NCI-H510A (cell line): ENCODE measurements around the gene MIOX.

Source experiments
- DNase-seq: peaks from one replicate; lab custom pipeline; 2025; lab: John Stamatoyannopoulos, UW

Gene MIOX

DNA sequence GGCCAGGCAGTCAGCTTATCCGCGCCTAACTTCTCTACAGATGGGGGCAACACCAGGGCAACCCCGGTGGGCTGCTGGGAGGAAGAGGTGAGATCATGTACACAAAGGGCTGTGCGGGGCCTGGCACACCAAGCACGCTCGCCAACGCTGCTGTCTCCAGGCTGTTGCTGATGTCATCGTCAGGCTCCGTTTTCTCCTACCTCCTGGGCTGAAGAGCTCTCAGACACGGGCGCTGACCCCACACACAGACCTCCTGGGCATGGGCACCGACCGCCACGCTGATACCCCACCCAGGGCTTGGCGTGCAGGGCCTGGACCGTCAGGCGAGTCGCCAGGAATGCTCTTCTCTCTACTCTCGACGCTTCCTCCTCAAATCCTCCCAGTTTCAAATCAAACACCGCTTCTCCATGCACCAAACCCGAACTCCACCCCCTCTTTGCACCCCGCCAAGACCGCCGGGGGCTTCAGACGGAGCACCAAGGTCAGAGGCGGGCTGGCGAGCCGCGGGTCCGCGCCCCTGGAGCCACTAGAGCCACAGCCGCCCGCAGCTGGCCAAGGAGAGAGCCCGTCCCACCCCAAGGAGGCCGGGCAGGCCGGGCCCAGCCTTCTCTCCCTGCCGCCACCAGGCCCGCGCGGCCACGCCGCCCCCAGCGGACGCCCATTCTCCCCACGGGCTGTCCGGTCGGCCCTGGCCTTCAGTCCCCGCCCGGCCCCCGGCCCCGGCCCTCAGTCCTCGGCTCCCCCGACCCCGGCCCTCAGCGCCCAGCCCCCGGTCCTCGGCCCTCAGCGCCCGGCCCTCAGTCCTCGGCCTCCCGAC is 12.6 kb upstream of the MIOX start:
- no peak for DNase-seq

DNA sequence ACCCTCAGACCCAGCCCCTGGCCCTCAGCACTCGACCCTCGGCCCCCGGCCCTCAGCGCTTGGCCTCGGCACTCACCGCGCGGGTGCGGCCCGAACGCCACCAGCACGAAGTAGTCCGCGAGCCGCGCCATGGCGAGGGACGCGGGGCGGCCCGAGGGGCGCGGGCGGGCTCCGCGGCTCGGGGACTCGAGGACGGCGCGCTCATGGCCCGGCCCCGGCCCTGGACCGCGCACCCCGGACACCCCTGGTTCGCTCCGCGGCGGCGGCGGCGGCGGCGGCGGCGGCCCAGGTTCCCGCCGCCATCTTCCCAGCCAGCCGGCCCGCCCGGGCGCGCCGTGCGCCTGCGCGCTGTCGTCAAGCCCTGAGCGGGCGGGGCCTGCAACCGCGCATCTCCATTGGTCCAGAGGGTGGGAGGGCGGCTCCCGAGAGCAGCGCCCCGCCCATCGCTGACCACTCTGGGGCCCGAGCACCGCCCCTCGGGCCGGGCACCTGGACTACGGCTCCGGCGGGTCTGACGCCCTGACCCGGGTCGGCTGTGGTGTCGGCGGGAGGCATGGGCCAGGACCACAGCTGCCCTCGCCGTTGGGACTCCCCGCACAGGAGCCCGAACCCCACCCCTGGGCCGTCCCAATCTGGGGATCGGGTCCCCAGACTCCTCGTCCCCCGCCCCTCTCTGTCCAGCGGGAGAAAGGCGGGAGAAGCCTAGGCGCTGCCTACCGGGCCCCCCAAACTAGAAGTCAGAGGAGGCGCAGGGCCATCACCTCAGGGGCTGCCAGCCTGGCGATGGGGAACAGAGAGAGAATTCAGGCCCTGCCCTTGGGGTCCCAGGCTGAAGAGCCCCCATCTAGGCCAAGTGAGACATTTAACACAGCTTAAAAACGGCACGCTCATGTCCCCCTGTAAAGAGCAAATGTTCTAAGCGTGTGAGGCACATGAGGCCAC is 11.7 kb upstream of the MIOX start, which contains the start of gene SBF1:
Gene SBF1 (minus strand): TSS at position 326 of the 942 bp plus-strand sequence. CDS start 195 bp downstream, at position 131.
- peak; percentile 74 for DNase-seq

DNA sequence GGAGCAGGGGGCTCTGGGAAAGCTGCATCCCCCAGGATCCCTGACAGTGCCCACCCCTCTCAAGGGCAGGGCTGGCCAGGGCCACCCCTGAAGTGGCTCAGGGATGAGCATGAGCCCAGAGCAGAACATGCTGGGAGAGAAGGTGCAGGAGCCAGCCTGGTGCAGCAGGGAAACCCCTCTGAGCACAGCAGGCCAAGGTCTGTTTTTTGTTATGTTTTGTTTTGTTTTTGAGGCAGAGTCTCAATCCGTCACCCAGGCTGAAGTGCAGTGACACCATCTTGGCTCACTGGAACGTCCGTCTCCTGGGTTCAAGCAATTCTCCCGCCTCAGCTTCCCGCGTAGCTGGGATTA is 11.0 kb upstream of the MIOX start:
- no peak for DNase-seq

DNA sequence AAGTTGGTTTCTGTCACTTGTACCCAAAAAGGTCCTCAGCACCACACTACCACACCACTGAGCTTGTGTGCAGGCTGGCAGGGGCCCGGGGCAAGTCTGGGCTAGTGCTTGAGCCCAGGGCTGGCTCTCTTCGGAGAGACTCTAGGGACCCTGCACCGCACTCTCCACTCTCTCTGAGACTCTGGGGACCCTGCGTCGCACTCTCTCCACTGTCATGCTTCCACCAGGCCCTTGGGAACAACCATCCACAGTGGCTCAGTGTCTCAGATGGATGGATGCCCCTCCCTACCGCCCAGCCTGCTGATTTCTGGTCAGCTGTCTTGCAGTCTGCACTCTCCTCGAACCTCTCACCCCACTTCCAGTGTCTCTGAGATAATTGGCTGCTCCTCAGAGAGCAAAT is 9.8 kb upstream of the MIOX start:
- DNase-seq = no peak

DNA sequence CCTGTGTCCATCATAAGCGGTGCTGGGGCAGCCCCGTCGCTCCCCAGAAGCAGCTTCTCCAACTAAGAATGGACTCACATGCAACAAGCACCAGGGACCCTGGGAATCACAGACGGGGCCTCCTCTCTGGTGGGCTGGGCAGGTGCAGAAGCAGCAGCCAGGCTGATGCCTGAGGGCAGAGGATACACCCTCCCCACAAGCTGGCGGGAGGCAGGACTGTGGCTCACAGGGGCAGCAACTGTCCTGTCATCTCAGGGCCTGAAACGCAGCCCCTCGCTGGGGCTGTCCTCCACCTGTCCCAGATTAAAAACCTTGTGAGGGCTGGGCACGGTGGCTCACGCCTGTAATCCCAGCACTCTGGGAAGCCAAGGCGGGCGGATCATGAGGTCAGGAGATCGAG is 8.7 kb upstream of the MIOX start:
- no peak for DNase-seq

DNA sequence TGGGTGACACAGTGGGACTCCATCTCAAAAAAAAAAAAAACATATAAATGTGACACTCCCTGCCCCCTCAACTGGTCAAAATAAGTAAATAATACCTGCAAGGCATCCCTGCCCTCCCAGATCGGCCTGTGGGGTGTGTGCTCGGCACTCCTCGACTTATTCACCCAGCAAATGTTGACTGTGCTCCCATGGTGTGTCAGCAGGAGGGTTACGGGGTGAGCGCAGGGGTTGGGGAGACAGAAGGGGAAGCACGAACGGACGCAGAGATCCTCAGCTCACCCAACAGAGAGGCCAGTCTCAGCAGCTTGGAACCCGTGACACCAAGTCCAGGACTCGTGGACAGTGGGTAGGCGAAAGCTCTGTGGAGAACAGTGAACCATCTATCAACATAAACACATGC is 6.9 kb upstream of the MIOX start:
- no peak for DNase-seq

DNA sequence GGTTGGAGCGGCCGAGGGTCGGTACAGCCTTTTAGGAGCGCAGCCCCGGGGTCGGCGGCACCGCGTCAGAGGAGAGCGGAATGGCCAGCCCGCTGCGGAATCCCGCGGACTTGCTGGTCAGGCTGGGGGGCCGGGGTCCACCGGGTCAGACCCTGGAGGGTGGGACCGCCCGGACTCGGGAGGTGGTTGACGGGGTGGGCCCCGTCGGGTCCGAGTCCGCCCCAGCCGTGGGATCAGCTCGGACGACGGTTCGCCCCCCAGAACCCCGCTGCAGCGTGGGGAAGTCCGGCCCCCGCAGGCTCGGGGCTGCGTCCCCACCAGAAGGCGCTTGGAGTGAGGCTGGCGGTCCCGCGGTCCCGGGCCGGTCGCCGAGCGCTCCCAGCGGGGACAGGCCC is 5.6 kb upstream of the MIOX start:
- no peak for DNase-seq

DNA sequence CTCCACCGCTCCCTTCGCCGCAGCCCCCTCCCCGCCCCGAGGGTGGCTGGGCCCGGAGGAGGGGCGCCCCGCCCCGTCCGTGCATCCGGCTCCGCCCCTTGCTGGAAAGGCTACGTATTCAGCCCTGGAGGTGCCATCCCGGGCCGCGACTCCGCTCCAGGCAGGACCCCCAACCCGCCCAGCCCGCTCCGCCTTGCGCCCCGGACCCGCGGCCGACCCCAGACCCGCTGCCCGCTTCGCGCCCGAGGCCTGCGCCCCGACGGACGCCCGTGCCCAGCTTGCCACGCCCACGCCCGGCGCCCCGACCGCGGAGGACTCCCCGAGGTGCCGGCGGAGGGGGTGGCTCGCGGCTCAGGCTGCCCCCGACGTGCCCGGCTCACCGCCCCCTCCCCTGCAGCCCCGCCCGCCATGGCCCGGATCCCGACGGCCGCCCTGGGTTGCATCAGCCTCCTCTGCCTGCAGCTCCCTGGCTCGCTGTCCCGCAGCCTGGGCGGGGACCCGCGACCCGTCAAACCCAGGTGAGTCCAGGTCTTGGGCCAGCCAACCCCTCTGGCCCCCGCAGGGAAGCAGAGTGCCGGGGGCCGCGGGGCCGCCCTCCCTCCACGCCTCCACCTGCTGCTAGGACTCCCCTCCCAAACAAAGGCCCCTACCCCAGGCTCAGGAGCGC is 5.1 kb upstream of the MIOX start, which contains the start of gene ADM2:
Gene ADM2 (plus strand): TSS at position 104 of the 667 bp plus-strand sequence. CDS start 305 bp downstream, at position 409.
- DNase-seq = no peak

DNA sequence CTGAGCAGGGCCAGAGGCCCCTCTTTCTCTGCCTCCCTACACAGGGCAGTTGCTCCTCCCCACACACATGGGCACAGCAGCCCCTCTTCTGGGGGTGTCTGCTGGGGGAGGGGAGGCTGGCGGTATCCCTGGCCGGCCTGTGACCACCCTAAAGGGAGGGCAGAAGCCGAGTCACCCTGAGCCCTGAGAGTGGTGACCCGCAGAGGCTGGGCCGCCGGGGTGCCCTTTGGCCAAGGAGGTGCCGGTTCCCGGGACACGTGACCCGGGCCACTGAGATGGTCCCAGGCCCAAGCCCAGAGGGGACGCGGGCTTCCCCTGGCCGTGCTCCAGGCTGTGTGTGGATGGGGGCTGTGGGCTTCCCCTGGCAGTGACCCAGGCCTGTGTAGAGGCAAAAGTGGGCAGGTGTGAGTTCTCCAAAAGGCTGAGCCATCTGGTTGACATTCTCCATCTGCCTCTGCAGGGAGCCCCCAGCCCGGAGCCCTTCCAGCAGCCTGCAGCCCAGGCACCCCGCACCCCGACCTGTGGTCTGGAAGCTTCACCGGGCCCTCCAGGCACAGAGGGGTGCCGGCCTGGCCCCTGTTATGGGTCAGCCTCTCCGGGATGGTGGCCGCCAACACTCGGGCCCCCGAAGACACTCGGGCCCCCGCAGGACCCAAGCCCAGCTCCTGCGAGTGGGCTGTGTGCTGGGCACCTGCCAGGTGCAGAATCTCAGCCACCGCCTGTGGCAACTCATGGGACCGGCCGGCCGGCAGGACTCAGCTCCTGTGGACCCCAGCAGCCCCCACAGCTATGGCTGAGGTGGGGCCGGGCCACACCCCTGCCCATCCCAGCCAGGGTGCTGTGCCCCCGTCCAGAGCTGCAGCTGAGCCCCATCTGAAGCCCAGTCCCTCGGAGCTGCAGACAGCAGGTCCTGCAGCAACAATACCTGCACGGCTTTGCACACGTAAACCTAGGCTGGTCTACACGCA is 4.3 kb upstream of the MIOX start:
- DNase-seq = no peak

DNA sequence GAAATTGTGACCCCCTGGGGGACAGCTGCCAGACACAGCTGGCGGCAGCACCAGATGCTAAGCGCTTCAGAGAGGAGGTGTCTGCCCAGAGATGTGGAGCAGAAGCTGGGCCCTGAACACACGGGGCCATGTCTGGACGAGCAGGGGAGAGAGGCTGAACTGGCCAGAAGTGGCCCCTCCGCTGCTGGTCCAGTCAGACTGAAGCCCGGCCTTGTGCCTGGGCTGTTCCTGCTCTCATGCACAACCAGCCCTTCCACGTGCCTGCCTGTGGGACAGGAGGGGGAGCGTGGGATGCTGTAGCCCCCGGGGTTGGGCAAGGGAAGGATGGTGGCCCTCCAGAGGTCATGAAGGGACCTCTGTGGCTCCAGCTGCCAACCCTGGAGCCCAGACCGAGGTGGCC is 3.6 kb upstream of the MIOX start:
- DNase-seq = no peak

DNA sequence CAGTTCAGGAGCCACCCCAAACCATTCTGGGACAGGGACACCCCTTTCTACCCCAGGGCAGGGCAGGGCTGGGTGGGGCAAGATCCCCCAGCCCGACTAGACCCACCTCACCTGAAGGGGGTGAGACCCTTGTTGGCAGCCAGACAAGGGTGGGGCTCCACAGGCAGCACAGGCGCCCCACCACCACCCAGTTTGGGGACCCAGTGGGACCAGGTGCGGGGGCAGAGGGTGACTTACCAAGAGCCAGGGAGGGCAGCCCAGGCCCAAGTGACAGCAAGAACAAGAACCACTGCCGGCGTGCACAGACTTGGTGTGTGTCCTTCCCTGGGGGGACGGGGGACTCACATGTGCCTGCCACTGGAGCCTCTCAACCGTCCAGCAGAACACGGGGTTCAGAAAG is 3.1 kb upstream of the MIOX start:
- DNase-seq = no peak

DNA sequence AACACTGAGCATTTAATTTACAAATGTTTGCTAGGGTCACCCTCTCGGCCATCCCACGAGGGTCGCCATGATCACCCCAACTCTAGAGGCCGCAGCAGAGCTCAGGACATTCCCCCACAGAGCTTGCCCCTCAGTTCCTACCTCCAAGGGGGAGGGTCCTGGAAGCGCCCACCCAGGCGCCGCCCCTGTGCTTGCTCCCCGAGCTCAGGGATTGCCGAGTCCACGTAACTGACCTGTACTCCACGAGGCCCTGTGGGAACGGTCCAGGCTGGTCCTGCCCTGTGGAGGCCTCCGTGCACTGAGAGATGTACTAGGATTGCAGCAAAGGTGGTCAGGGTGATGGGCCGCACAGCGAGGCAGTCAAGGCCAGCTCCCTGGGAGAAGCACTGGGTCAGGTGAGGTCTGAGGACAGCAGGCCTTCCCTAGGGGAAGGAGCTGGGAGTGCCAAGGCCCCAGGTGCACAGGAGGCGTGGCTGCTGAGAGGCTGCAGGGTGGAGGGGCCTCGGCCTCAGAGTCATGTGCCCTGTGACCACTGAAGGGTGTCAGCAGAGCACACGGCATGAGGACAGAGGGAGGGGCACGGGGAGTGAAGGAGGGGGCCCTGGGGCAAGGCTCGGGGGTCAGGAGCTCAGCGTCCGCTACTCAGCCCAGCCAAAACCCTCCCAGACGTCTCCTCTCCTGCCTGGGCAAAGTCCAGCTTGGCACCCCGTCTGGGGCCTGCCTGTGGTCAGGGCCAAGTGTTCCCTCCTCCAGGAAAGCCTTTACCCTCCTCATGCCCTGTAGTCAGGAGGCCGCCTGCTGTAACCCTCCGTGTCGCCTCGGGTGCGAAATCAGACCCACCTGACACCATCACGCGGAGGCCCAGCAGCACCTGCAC is 2.4 kb upstream of the MIOX start:
- no peak for DNase-seq

DNA sequence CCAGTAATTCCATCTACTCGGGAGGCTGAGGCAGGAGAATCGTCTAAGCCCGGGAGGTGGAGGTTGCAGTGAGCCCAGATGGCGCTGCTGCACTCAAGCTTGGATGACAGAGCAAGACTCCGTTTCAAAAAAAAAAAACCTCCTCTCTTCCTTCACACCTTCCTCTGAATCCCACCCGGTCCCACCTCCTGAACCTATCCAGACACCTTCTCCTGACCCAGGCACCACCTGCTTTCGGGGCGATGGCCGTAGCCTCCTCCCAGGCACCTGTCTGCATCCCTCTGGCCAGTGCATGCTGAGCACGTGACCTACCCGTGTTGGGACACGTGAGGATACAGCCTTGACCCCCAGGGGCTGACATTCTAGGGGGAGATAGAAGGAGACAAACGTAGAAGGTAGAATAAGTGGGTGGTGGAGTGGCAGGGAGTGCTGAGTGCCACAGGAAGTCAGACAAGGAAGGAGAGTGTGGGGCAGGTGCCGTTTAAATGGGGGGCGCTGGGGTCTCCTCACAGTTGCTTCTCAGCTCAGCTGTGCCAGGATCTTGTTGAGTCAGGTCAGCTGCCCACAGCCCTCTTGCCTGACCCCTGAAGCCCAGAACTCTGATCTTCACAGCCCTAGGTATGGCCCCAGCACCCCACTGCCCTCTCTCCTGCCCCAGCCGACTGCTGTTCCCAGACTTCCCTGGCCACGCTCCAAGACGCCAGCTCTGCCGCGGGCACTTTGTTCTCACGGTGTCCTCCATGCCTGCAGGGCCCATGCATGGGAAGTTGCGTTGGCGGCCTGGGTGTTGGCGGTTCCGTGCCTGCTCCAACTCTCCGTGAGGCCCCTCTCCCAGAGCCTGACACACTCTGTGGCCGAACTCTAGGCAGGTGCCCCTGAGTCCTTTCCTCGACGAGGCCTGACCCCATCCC is 1.2 kb upstream of the MIOX start:
- no peak for DNase-seq

DNA sequence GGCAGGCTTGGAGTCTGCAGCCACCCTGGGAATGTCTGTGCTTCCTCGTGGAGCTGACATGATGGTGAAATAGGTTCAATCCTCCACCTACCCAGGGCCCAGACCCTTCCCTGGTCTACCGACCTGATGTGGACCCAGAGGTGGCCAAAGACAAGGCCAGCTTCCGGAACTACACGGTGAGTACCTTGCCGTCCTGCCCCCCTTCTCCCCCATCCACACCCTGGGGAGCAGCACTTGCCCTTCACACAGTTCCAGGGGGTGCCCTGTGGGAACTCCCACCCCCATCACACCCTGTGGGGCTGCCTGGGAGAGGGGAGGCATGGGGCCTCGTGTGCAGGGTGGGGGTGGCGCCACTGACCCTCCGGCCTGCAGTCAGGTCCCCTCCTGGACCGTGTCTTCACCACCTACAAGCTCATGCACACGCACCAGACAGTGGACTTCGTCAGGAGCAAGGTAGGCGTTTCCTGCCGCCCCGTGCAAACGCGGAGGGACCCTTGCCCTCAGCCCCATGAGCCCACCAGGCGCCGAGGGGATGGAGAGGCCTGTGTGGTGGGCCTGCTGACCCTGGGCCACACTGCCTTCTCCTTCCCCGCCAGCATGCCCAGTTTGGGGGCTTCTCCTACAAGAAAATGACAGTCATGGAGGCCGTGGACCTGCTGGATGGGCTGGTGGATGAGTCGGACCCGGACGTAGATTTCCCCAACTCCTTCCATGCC is 789 bp downstream of the MIOX start:
- no peak for DNase-seq

DNA sequence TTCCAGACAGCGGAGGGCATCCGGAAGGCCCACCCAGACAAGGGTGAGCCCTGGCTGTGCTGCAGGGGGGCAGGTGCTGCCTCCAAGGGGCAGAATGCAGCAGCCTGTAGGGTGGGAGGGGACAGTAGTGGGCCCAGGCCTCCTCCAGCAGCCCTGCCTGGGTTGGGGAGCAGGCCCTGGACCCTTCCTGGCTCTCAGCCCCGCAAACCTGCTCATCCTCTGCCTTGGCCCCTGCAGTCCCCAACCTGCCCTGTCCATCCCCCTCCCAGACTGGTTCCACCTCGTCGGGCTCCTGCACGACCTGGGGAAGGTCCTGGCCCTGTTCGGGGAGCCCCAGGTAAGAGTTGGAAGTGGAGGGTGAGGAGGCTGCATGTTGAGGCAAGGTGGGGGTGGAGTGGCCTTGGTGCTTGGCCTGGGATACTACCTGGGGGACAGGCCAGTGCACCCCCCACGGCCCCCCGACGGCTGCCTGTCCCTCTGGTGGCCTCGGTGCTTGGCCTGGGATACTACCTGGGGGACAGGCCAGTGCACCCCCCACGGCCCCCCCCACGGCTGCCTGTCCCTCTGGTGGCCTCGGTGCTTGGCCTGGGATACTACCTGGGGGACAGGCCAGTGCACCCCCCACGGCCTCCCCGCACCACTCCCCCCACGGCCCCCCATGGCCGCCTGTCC is 1.5 kb downstream of the MIOX start:
- DNase-seq = no peak

DNA sequence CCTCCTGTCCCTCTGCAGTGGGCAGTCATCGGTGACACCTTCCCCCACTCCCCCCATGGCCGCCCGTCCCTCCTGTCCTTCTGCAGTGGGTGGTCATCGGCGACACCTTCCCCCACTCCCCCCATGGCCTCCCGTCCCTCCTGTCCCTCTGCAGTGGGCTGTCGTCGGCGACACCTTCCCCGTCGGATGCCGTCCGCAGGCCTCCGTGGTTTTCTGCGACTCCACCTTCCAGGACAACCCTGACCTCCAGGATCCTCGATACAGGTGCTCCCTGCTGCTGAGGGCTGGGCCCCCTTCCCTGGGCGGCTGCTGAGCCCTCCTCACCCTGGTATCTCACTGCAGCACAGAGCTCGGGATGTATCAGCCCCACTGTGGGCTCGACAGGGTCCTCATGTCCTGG is 2.2 kb downstream of the MIOX start:
- DNase-seq = no peak

DNA sequence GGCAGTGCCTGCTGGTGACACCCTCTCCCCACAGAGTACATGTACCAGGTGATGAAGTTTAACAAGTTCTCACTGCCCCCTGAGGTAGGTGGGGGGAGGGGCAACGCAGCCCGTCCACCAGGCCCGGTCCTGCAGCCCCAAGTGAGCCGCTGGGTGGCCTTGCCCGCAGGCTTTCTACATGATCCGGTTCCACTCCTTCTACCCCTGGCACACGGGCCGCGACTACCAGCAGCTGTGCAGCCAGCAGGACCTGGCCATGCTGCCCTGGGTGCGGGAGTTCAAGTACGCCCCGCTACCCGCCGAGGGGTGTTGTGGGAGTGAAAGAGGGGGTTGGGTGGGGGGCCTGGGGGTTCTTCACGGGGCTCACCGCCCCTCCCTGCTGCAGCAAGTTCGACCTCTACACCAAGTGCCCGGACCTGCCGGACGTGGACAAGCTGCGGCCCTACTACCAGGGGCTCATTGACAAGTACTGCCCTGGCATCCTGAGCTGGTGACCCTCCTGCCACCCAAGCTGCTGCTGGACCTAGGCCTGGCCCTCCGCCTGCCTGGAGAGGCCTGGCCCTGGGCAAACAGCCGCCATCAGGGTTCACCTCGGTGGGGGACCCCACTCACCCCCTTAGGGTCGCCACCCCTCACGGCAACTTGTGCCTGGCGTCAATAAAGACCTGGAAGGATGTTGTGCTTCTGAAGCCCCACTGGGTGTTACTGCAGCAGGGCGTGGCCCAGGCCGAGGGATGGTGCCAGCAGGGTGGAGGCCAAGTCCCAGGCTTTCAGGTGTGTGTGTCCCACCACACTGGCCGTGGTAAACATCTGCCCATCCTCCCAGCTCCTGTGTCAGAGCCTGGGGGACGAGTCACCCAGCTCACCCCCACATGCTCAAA is 2.9 kb downstream of the MIOX start:
- no peak for DNase-seq
